ENCODE results near the gene MTOR. TPM values are rescaled to one million over a fixed set of nuclear protein-coding genes. Genes with fewer than 3 reads are reported as not detected.

Gene MTOR
- total RNA-seq, 4 donors from 2014 or later, result 40.4 to 51.4 (median 49.6) TPM

GRCh38 chr1:11176081-11176706 lies 86.2 kb downstream of the MTOR start:
- WGBS, 2 donors, result 56 to 59% methylated on average over 8 of the region's 11 CpGs
- H3K27ac ChIP-seq, result peak overlapping the region in 3 of 4 donors; percentile 21 to 76 (median 70)
- peaks cover 0 to 71% (median 37%) of the 10 kb centered on the region in 4 donors for H3K4me1 ChIP-seq

GRCh38 chr1:11175461-11175860 lies 86.9 kb downstream of the MTOR start:
- H3K27ac ChIP-seq, result peak overlapping the region in 3 of 4 donors; percentile 9 to 76 (median 70)
- H3K36me3 ChIP-seq, result no peaks in the 10 kb centered on the region
- peaks cover 0 to 64% (median 34%) of the 10 kb centered on the region in 4 donors for H3K4me1 ChIP-seq
- H3K27me3 ChIP-seq, result no peaks in the 10 kb centered on the region
- DNase-seq (ENCODE audit: low spot score in 2 of 2), result no peak
- WGBS, 2 donors, result 91 to 92% methylated on average over 10 of the region's 10 CpGs
- no peaks in the 10 kb centered on the region for H3K9me3 ChIP-seq
- no peak overlapping the region for H3K4me3 ChIP-seq
- TF ChIP-seq CTCF (IDR thresholded peaks at IDR 0.05) (no peak), EP300 (IDR thresholded peaks at IDR 0.05) (no peak), POLR2A (IDR thresholded peaks at IDR 0.05) (no peak)

More at GRCh38 chr1:11176081-11176706, 86.2 kb downstream of the MTOR start:
- DNase-seq (ENCODE audit: low spot score in 2 of 2), result no peak
- Histone ChIP-seq H3K27me3 (no peaks in the 10 kb centered on the region), H3K9me3 (no peaks in the 10 kb centered on the region), H3K36me3 (peaks cover 0 to 5% (median 0%) of the 10 kb centered on the region in 3 donors), H3K4me3 (no peak overlapping the region)
- TF ChIP-seq EP300 (IDR thresholded peaks at IDR 0.05) (no peak), CTCF (IDR thresholded peaks at IDR 0.05) (no peak)

- Histone ChIP-seq H3K4me1 (peaks cover 0 to 53% (median 25%) of the 10 kb centered on the region in 4 donors), H3K27me3 (no peaks in the 10 kb centered on the region), H3K9me3 (no peaks in the 10 kb centered on the region), H3K27ac (peak overlapping the region in 3 of 4 donors; percentile 41 to 76 (median 70)), H3K4me3 (no peak overlapping the region), H3K36me3 (no peaks in the 10 kb centered on the region)
- DNase-seq (ENCODE audit: low spot score in 2 of 2), result no peak
- WGBS, 2 donors, result 32 to 54% methylated on average over 7 of the region's 7 CpGs
- TF ChIP-seq POLR2A (IDR thresholded peaks at IDR 0.05) (no peak), CTCF (IDR thresholded peaks at IDR 0.05) (no peak), EP300 (IDR thresholded peaks at IDR 0.05) (peak in 1 of 2 donors; percentile 27)
Observed at GRCh38 chr1:11174261-11174942, 87.9 kb downstream of the MTOR start.

- Histone ChIP-seq H3K9me3 (no peaks in the 10 kb centered on the region), H3K4me1 (peaks cover 0 to 13% (median 5%) of the 10 kb centered on the region in 4 donors), H3K27me3 (no peaks in the 10 kb centered on the region), H3K4me3 (no peak overlapping the region), H3K36me3 (peaks cover 0 to 13% (median 0%) of the 10 kb centered on the region in 3 donors), H3K27ac (no peak overlapping the region)
- 87 to 92% methylated on average over 2 of the region's 2 CpGs for WGBS, 2 donors
- TF ChIP-seq POLR2A (IDR thresholded peaks at IDR 0.05), result no peak
- TF ChIP-seq EP300 (IDR thresholded peaks at IDR 0.05), result no peak
- no peak for TF ChIP-seq CTCF (IDR thresholded peaks at IDR 0.05)
- no peak for DNase-seq (ENCODE audit: low spot score in 2 of 2)
Observed at GRCh38 chr1:11170102-11170501, 92.2 kb downstream of the MTOR start.

- H3K4me1 ChIP-seq, result peaks cover 0 to 4% (median 1%) of the 10 kb centered on the region in 4 donors
- H3K36me3 ChIP-seq, result peaks cover 0 to 13% (median 0%) of the 10 kb centered on the region in 3 donors
- 81 to 84% methylated on average over 3 of the region's 3 CpGs for WGBS, 2 donors
- no peak overlapping the region for H3K27ac ChIP-seq
- no peaks in the 10 kb centered on the region for H3K27me3 ChIP-seq
- H3K9me3 ChIP-seq, result no peaks in the 10 kb centered on the region
- DNase-seq (ENCODE audit: low spot score in 2 of 2), result no peak
- TF ChIP-seq CTCF (IDR thresholded peaks at IDR 0.05), result no peak
- no peak for TF ChIP-seq POLR2A (IDR thresholded peaks at IDR 0.05)
- TF ChIP-seq EP300 (IDR thresholded peaks at IDR 0.05), result no peak
- H3K4me3 ChIP-seq, result no peak overlapping the region
Observed at GRCh38 chr1:11169202-11169601, 93.1 kb downstream of the MTOR start.
